K562 (cell line): ENCODE results near the gene ID1. TPM values are rescaled to one million over a fixed set of nuclear protein-coding genes. Genes with fewer than 3 reads are reported as not detected.
A peak's percentile ranks its signal among the peaks of the same experiment; 100 is the strongest.

ENCODE experiments used
- CREM ChIP-seq: IDR thresholded peaks from 2 replicates; pipeline ENCODE4 v1.6.1; 2014; ENCODE audit warnings: antibody characterized with exemption, low read depth
- CXXC5 ChIP-seq: fragments of 250-450 bp; sonication (Bioruptor Pico); IDR thresholded peaks from 2 replicates; pipeline ENCODE4 v1.8.0; 2022; ENCODE audit warnings: inconsistent platforms, mild to moderate bottlenecking, moderate library complexity
- E2F4 ChIP-seq: sonication (generic); formaldehyde crosslinking; IDR thresholded peaks from 2 replicates; pipeline ENCODE4 v1.8.0; 2022; ENCODE audit warnings: mild to moderate bottlenecking, low read depth, missing genetic modification reagents
- ERF ChIP-seq: fragments of 450-650 bp; formaldehyde crosslinking; IDR thresholded peaks from 2 replicates; pipeline ENCODE4 v1.4.0; 2020; ENCODE audit warnings: mild to moderate bottlenecking, mixed read lengths
- ETS1 ChIP-seq: conservative IDR thresholded peaks from 2 replicates; pipeline ENCODE4 v1.6.1; 2011; ENCODE audit warnings: low read depth, mild to moderate bottlenecking, low read length; ENCODE audit not compliant: control insufficient read depth
- HBP1 ChIP-seq: fragments of 450-650 bp; formaldehyde crosslinking; IDR thresholded peaks from 2 replicates; pipeline ENCODE4 v1.4.0; 2022; ENCODE audit warnings: missing genetic modification characterization
- HMG20B ChIP-seq: fragments of 250-450 bp; sonication (Bioruptor Pico); IDR thresholded peaks from 2 replicates; pipeline ENCODE4 v1.5.0; 2021; ENCODE audit warnings: mild to moderate bottlenecking
- NCOA1 ChIP-seq: fragments of 450-650 bp; IDR thresholded peaks from 2 replicates; pipeline ENCODE4 v1.6.1; 2016; ENCODE audit warnings: low read depth
- NCOR1 ChIP-seq: fragments of 450-650 bp; IDR thresholded peaks from 2 replicates; pipeline ENCODE4 v1.6.1; 2016; ENCODE audit warnings: mild to moderate bottlenecking, moderate library complexity
- NEUROD1 ChIP-seq: fragments of 150-350 bp; IDR thresholded peaks from 2 replicates; pipeline ENCODE4 v1.6.1; 2014; ENCODE audit warnings: borderline replicate concordance, low read length, low read depth; ENCODE audit not compliant: partially characterized antibody
- NR2F6 ChIP-seq: fragments of 450-650 bp; formaldehyde crosslinking; IDR thresholded peaks from 2 replicates; pipeline ENCODE4 v1.4.0; 2020; ENCODE audit warnings: mild to moderate bottlenecking
- PHF20 ChIP-seq: fragments of 450-650 bp; IDR thresholded peaks from 2 replicates; pipeline ENCODE4 v1.6.1; 2018; ENCODE audit not compliant: partially characterized antibody
- RBBP5 ChIP-seq: fragments of 200-600 bp; sonication (generic); IDR thresholded peaks from 2 replicates; pipeline ENCODE4 v1.6.1; 2012; ENCODE audit warnings: borderline replicate concordance, mild to moderate bottlenecking, low read length, control low read depth, inconsistent platforms; ENCODE audit not compliant: insufficient read depth, poor library complexity, severe bottlenecking
- RBM22 ChIP-seq: fragments of 200-400 bp; formaldehyde crosslinking; IDR thresholded peaks from 2 replicates; pipeline ENCODE4 v1.6.1; 2018; ENCODE audit warnings: low read length, low read depth; ENCODE audit not compliant: poor library complexity, severe bottlenecking
- SMARCA4 ChIP-seq: fragments of 450-650 bp; IDR thresholded peaks from 2 replicates; pipeline ENCODE4 v1.6.1; 2016
- SREBF1 ChIP-seq: fragments of 150-350 bp; IDR thresholded peaks from 2 replicates; pipeline ENCODE4 v1.6.1; 2014; ENCODE audit warnings: antibody characterized with exemption, low read depth, low read length, borderline replicate concordance
- SRF ChIP-seq, 2 experiments: fragments of 250-450, 450-650 bp in 1 of 2; sonication (Bioruptor Pico) in 1 of 2; sonication (generic) in 1 of 2; formaldehyde crosslinking; IDR thresholded peaks; 2 replicates each; pipeline versions ENCODE4 v1.5.0 to v1.5.1; 2020 to 2022; ENCODE audit warnings: mild to moderate bottlenecking in 1 of 2, missing genetic modification reagents in 1 of 2
- XRCC5 ChIP-seq: fragments of 200-400 bp; formaldehyde crosslinking; IDR thresholded peaks from 2 replicates; pipeline ENCODE4 v1.6.1; 2017; ENCODE audit warnings: low read depth, mild to moderate bottlenecking, low read length
- ZNF124 ChIP-seq: sonication (generic); formaldehyde crosslinking; IDR thresholded peaks from 2 replicates; pipeline ENCODE4 v1.8.1; 2022; ENCODE audit warnings: missing genetic modification reagents
- ZNF143 ChIP-seq: sonication (generic); formaldehyde crosslinking; IDR thresholded peaks from 2 replicates; pipeline ENCODE4 v1.9.0; 2022; ENCODE audit warnings: mild to moderate bottlenecking, missing genetic modification reagents
- ZNF217 ChIP-seq: sonication (generic); formaldehyde crosslinking; IDR thresholded peaks from 2 replicates; pipeline ENCODE4 v1.8.0; 2022; ENCODE audit warnings: mild to moderate bottlenecking, missing genetic modification reagents
- ZNF449 ChIP-seq: fragments of 250-450 bp; sonication (Bioruptor Pico); IDR thresholded peaks from 2 replicates; pipeline ENCODE4 v1.8.0; 2022; ENCODE audit warnings: moderate library complexity, mild to moderate bottlenecking, inconsistent platforms
- ZNF77 ChIP-seq: fragments of 250-450 bp; sonication (Bioruptor Pico); IDR thresholded peaks from 2 replicates; pipeline ENCODE4 v1.5.0; 2020
- polyA plus RNA-seq, 8 experiments: library from polyadenylated mRNA; depleted of rRNA in 4 of 8; stranded (reverse) in 5 of 8; unstranded in 3 of 8; fragments of >200 nt; fragmentation: Nextera tagmentation in 2 of 8; fragmentation: Illumina TruSeq in 1 of 8; extraction: Ambion mirVana in 2 of 8; extraction: Trizol in 1 of 8; gene quantifications; 2 replicates each; pipeline versions ENCODE4 v1.2.1 to v1.2.3, GENCODE V29; 2011 to 2014; ENCODE audit warnings: inconsistent platforms in 1 of 8, missing spikeins in 1 of 8
- total RNA-seq, 7 experiments: library from RNA; depleted of rRNA in 6 of 7; stranded (reverse); fragments of >200 nt in 6 of 7; fragmentation: Illumina TruSeq in 2 of 7; extraction: Trizol in 2 of 7; gene quantifications; 2 replicates each; pipeline versions ENCODE4 v1.2.1 to v1.2.3, GENCODE V29; 2011 to 2021; ENCODE audit warnings: low replicate concordance in 1 of 7

The ID1 gene
- total and polyA plus RNA-seq, 9 of the 15 experiments (the other 6 are each of a cell fraction or from before 2014, with no cell fraction given): 1.4 to 358 (median 65.0) TPM

- no peak for TF ChIP-seq E2F4 (CRISPR knock-in tag)
- 0 out of 2 replicates have a peak, but pooled peaks have one; percentile 39 for TF ChIP-seq ERF (CRISPR knock-in tag)
- no peak for TF ChIP-seq HMG20B
- TF ChIP-seq ZNF217 (CRISPR knock-in tag): no peak
- TF ChIP-seq XRCC5: peak; percentile 34; the same call in 1 of the 2 replicates
- peak; percentile 83 for TF ChIP-seq HBP1
- TF ChIP-seq RBM22: peak; percentile 84
- TF ChIP-seq ZNF449 (CRISPR knock-in tag): no peak
- peak; percentile 78; the same call in 1 of the 2 replicates for TF ChIP-seq NCOA1
- peak; percentile 94 for TF ChIP-seq NCOR1
- no peak for TF ChIP-seq ZNF124 (CRISPR knock-in tag)
- TF ChIP-seq ETS1: peak; percentile 73
- TF ChIP-seq ZNF143 (CRISPR knock-in tag): no peak
- TF ChIP-seq SRF (CRISPR knock-in tag; IDR thresholded peaks at IDR 0.05): peak in 1 of 2 experiments; percentile 59; a peak in 1 of 4 replicates
- TF ChIP-seq NEUROD1: peak; percentile 47
- TF ChIP-seq ZNF77 (CRISPR knock-in tag): no peak
- peak; percentile 74 for TF ChIP-seq CREM
- TF ChIP-seq PHF20: peak; percentile 88
- 0 out of 2 replicates have a peak, but pooled peaks have one; percentile 47 for TF ChIP-seq NR2F6
- TF ChIP-seq CXXC5 (CRISPR knock-in tag): peak; percentile 42; the same call in 1 of the 2 replicates
- no peak for TF ChIP-seq SREBF1
- TF ChIP-seq SMARCA4: peak; percentile 83
- TF ChIP-seq RBBP5: peak; percentile 43
Observed at GRCh38 chr20:31606804-31607639, 1.9 kb downstream of the ID1 start (continued).
